ENCODE results near the gene CLTA.
"Not testable (repeated sequence)": the region's sequence is repeated elsewhere in the genome, so short reads cannot be mapped to it uniquely, and the experiment has no call there.

CLTA gene

GRCh38 chr9:36159509-36159908 lies 31.2 kb upstream of the CLTA start:
- DNase-seq, result not testable (repeated sequence)

DNA sequence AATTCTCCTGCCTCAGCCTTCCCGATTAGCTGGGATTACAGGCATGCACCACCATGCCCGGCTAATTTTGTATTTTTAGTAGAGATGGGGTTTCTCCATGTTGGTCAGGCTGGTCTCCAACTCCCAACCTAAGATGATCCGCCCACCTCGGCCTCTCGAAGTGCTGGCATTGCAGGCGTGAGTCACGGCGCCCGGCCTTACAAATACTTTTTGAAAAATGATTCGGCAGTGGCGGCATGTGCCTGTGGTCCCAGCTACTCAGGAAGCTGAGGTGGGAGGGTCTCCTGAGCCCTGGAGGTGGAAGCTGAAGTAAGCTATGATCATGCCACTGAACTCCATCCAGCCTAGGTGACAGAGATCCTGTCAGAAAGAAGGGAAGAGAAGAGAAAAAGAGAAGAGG lies 30.6 kb upstream of the CLTA start:
- DNase-seq, result not testable (repeated sequence)

GRCh38 chr9:36161187-36161586 lies 29.5 kb upstream of the CLTA start:
- DNase-seq, result no peak

DNA sequence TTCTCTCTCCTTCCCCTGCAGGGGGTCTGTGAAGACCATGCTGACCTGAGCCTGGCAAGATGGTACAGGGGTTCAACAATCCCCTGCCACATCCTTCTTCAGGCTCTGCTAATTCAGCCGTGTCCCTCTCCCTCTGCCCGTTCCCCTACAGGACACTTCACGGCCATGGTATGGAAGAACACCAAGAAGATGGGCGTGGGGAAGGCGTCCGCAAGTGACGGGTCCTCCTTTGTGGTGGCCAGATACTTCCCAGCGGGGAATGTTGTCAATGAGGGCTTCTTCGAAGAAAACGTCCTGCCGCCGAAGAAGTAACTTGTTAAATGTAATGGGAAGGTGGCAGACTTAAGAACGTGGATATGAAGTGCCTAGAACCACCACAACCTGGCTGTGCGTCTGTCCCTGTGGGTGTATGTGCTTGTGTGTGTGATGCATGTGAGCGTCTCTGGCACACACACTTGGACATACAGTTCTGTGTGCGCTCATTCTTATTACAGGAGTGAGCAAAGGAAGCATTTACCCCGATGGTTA lies 28.4 kb upstream of the CLTA start:
- no peak for DNase-seq

DNA sequence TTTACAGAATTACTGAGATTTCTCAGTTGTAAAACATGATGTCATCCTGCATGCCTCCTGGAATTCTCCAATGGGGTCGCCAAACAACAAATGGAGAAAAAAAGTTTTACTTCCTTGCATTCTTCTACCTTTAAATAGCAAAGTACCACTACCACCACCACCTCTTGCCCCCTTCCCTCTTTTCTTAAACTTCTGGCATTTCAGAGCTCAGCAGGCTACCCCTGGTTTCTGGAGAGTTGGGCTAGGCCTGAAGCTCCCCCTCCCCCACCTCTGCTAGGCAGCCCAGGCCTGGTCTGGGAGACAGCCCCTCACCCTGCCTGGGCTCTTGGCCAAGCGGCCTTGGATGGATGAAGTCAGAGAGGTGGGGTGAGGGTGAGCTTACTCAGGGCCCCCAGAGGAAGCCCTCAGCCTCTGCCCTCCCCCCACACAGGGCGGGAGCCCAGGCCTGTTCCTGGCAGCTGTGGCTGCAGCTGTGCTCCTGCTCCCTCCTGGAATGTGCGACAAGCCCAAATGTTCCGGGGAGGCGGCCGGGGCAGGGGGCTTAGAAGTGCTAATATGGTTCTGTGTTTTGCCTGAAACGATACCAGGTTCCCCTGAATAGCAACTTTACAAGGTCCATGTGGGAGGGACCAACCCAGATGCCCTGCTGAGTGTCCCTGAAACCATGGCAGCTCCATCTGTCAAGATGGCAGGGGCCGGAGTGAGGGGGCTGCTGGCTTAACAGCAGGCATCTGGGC lies 27.5 kb upstream of the CLTA start:
- DNase-seq, result no peak

DNA sequence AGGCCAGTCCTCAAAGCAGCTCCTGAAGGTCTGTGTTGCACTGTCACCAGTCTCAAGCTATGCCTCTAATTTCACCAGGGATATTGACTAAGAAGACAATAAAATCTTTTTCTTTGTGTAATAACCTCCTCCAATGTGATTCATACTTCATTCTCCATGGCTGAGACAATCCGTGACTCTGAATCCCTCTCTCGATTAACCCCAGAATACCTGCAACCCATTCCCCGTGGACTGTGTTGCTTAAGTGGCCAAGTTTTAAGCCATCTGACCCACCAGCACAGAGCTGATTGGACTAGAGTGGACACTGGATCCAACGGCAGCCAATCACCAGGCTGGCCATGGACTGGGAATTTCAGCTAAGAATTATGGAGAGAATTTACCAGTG lies 26.9 kb upstream of the CLTA start:
- no peak for DNase-seq

DNA sequence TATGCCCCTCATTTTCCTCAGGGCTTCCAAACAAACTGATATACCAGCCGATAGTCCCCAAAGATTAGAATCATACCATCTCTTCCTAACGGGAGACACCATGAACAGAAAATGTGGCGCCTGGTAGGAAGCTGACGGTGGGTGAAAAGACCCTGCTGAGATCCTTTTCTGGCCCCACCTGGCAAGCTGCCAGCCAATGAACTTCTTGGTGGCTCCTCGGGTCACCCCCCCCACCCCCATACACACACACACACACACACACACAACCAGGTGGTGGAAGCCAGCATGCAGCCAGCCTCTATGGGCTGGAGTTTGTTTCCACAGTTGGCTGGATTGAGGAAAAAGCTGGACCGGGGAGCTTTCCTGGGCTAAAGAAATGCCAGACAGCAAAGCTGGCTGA lies 26.3 kb upstream of the CLTA start:
- DNase-seq, result no peak

- no peak for DNase-seq
Observed at GRCh38 chr9:36164989-36165388, 25.7 kb upstream of the CLTA start.

DNA sequence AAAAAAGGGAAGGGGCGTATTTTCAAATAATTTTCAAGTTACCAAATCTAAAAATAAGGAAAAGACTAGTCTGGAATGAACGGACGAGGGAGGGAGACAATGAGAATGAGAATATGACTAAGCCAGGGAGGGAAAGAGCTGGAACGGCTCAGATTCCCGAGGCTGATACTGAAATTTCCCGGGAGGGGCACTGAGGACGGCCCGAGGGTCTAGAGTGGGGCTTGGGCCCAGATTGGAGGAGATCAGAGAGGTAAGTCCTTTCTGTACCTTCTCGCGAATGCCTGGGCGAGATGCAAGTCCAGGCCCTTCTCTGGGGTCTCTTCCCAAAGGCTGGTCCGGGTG lies 24.9 kb upstream of the CLTA start:
- no peak for DNase-seq

DNA sequence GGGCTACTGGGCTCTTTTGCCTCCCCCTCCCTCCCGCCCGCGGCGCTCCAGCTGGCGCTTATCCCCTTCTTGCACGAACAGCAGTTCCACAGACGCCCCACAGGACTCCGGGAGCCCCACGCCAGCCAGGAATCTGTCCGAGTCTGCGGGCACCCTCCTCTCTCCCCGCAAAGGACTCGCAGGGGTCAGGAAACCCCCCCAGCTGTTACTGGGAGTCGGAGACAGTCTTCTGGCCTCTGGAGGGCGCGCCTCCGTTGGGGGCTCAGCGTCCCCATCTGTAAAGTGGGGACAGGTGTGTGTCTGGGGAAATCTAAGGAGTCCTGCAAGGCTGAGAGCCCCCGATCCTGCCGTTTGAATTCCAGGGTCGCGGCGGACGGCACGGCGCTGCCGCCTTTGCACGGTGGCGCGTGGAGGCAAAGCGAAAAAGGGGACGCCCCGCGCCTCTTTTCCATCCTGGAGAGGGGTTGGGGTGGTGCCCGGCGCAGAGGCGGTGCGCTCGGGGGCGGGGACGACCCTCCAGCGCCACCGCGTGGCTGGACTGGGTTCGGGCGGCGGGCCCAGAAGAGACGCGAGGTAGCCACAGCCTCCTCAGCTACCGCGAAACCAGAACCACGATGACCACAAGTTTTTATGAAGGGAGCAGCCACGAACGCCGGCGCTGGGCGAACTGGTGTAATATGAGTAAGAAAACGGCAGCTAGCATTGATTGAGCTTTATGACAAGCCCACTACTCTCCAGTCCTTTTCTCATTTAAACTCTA lies 24.4 kb upstream of the CLTA start:
- DNase-seq, result peak; percentile 77

GRCh38 chr9:36169166-36169565 lies 21.6 kb upstream of the CLTA start, which contains the start of gene CCIN:
CCIN (plus strand) TSS chr9:36169388; CDS start chr9:36169503, 115 bp downstream.
- DNase-seq, result no peak

GRCh38 chr9:36169708-36170107 lies 21.0 kb upstream of the CLTA start:
- DNase-seq, result no peak

- no peak for DNase-seq
Observed at GRCh38 chr9:36170531-36170930, 20.2 kb upstream of the CLTA start.

DNA sequence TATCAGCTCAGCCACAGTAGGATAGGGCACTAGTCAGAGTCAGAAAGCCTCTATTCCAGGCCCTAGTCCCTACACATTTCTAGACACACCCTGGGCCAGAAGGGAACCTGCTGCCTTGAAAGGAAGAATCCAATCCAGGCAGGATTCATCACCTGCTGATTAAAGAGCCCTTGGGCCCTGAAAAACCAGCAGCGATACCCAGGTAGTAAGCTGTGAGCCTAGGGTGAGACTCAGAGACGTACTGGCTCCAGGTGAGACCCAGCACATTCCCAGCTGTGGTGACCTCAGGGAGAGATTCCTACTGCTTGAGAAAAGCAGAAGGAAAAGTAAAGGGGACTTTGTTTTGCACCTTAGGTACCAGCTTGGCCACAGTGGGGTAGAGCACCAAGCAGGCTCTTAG lies 16.9 kb upstream of the CLTA start:
- no peak for DNase-seq

GRCh38 chr9:36174271-36174670 lies 16.4 kb upstream of the CLTA start:
- DNase-seq, result no peak

DNA sequence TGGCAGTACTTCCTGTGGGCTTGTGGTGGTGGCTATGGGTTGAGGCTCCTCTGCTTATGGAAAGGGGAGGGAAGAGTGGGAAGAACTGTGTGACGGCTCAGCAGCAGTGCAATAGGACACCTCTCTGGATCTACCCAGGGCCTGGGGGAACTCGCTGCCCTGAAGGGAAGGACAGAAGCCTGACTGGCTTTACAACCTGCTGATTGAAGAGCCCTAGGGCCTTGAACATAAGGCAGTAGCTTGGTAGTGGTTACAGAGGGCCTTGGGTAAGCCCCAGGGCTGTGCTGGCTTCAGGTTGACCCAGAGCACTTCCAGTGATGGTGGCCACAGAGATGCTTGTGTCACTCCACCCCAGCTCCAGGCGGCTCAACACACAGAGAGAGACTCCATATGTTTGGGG lies 16.0 kb upstream of the CLTA start:
- DNase-seq, result no peak

GRCh38 chr9:36175209-36175608 lies 15.5 kb upstream of the CLTA start:
- not testable (repeated sequence) for DNase-seq

DNA sequence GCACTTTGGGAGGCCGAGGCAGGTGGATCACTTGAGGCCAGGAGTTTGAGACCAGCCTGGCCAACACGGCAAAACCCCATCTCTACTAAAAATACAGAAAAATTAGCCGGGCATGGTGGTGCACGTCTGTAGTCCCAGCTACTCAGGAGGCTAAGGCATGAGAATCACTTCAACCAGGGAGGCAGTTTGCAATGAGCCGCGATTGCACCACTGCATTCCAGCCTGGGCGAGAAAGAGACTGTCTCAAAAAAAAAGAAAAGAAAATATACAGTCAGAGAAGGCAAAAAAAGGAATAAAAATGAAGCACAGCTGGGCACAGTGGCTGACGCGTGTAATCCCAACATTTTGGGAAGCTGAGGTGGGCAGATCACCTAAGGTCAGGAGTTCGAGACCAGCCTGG lies 14.2 kb upstream of the CLTA start:
- DNase-seq, result not testable (repeated sequence)

GRCh38 chr9:36177571-36177970 lies 13.2 kb upstream of the CLTA start:
- DNase-seq, result no peak

DNA sequence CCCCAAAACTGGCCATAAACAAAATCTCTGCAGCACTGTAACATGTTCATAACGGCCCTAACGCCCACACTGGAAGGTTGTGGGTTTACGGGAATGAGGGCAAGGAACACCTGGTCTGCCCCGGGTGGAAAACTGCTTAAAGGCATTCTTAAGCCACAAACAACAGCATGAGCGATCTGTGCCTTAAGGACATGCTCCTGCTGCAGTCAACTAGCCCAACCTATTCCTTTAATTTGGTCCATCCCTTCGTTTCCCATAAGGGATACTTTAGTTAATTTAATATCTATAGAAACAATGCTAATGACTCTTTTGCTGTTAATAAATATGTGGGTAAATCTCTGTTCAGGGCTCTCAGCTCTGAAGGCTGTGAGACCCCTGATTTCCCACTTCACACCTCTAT lies 10.5 kb upstream of the CLTA start:
- not testable (repeated sequence) for DNase-seq

DNA sequence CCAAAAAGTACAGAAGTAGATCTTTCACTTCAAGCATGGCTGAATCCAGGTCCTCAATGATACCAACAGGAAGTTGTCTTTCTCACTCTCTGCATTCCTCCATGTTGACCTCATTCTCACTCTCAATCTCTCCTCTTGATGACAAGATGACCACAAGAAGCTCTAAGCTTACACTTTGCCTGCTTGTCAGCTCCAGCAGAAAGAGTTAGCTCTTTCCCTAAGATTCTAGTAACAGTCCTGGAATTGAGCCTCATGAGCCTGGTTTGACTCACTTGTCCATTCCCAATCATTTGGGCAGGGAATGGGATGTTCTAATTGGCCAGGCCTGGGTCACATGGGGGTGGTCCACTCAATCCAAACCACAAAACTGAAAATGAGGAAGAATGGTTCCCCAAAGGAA lies 3.3 kb upstream of the CLTA start:
- no peak for DNase-seq

GRCh38 chr9:36188212-36188611 lies 2.5 kb upstream of the CLTA start:
- DNase-seq, result no peak

GRCh38 chr9:36189976-36190375 lies 745 bp upstream of the CLTA start:
- DNase-seq, result no peak

- DNase-seq, result peak; percentile 40
Observed at GRCh38 chr9:36191290-36191645, 547 bp downstream of the CLTA start.

DNA sequence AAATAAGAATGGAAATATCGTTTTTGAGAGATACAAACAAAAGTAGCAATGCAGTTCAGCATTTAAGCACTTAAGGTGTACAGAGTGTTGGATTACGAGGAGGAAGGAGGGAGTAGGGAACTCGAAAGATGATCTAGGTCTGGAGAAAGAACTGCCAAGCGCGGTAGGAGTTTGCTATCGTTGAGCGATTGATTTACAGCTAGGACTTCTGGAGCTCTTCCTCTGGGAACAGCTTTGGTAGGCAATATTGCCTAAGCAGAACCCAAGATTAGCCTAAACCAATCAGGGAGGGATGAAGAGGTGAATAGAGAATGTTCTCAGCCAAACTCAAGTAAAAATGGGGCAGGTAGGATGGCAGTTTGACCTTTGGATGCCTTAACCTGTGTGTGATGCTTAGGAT lies 965 bp downstream of the CLTA start:
- DNase-seq, result no peak

All from CD4-positive, alpha-beta T cell treated with Interleukin-4 for 4 hours (primary cell).